ENCODE measurements around the gene LIFR.

The LIFR gene

GRCh38 chr5:38543886-38544285, 12.6 kb downstream of the LIFR start:
- TF ChIP-seq REST (IDR thresholded peaks at IDR 0.05; ENCODE audit: low read depth) (no peak), NFIC (IDR thresholded peaks at IDR 0.05) (no peak), YY1 (IDR thresholded peaks at IDR 0.05; ENCODE audit: low read depth) (no peak), TCF12 (IDR thresholded peaks at IDR 0.05; ENCODE audit: low read depth) (no peak), EGR1 (IDR thresholded peaks at IDR 0.05) (no peak), CREB1 (IDR thresholded peaks at IDR 0.05; ENCODE audit: low read depth) (no peak), RAD21 (IDR thresholded peaks at IDR 0.05; ENCODE audit: low read depth) (no peak), ZBTB7A (IDR thresholded peaks at IDR 0.05; ENCODE audit: low read depth) (no peak), TEAD4 (IDR thresholded peaks at IDR 0.05) (no peak), EP300 (IDR thresholded peaks at IDR 0.05; ENCODE audit: borderline replicate concordance) (no peak), TAF1 (IDR thresholded peaks at IDR 0.05; ENCODE audit: low read depth) (no peak), CEBPB (IDR thresholded peaks at IDR 0.05) (no peak)
- TF ChIP-seq, protein P1, sequence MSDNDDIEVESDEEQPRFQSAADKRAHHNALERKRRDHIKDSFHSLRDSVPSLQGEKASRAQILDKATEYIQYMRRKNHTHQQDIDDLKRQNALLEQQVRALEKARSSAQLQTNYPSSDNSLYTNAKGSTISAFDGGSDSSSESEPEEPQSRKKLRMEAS (IDR thresholded peaks at IDR 0.05): no peak
- TF ChIP-seq, protein P2, sequence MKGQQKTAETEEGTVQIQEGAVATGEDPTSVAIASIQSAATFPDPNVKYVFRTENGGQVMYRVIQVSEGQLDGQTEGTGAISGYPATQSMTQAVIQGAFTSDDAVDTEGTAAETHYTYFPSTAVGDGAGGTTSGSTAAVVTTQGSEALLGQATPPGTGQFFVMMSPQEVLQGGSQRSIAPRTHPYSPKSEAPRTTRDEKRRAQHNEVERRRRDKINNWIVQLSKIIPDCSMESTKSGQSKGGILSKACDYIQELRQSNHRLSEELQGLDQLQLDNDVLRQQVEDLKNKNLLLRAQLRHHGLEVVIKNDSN (IDR thresholded peaks at IDR 0.05): no peak

DNA sequence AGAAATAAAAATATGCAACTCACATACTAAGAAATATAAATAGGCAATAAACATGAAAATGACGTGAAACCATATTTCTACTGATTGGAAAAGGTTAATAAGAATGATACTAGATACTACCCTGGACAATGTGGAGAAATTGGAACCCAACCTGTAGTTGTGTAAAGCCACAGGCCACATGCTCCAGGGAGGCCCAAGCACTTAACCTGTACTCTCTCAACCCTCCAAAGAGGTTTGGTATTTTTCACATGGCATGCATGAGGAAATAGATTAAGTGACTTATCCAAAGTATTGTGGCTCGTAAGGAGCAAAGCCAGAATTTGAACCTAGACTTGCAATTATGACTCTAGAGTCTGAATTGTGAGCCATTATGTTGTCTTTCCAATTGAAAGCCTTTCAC, 13.4 kb downstream of the LIFR start:
- TF ChIP-seq TEAD4 (IDR thresholded peaks at IDR 0.05) (no peak), YY1 (IDR thresholded peaks at IDR 0.05; ENCODE audit: low read depth) (no peak), FOXM1 (IDR thresholded peaks at IDR 0.05; ENCODE audit: borderline replicate concordance, low read depth) (no peak), TCF12 (IDR thresholded peaks at IDR 0.05; ENCODE audit: low read depth) (no peak), REST (IDR thresholded peaks at IDR 0.05; ENCODE audit: low read depth) (no peak), CREB1 (IDR thresholded peaks at IDR 0.05; ENCODE audit: low read depth) (no peak), NFIC (IDR thresholded peaks at IDR 0.05) (no peak), TAF1 (IDR thresholded peaks at IDR 0.05; ENCODE audit: low read depth) (no peak), EP300 (IDR thresholded peaks at IDR 0.05; ENCODE audit: borderline replicate concordance) (no peak), CEBPB (IDR thresholded peaks at IDR 0.05) (no peak), EGR1 (IDR thresholded peaks at IDR 0.05) (no peak), ZBTB7A (IDR thresholded peaks at IDR 0.05; ENCODE audit: low read depth) (no peak), RAD21 (IDR thresholded peaks at IDR 0.05; ENCODE audit: low read depth) (no peak)
- TF ChIP-seq, protein P2 (IDR thresholded peaks at IDR 0.05): no peak
- TF ChIP-seq, protein P1 (IDR thresholded peaks at IDR 0.05): no peak

GRCh38 chr5:38541174-38541725, 15.2 kb downstream of the LIFR start:
- TF ChIP-seq CEBPB (IDR thresholded peaks at IDR 0.05) (no peak), CREB1 (IDR thresholded peaks at IDR 0.05; ENCODE audit: low read depth) (no peak), ZBTB7A (IDR thresholded peaks at IDR 0.05; ENCODE audit: low read depth) (no peak), NFIC (IDR thresholded peaks at IDR 0.05) (no peak), YY1 (IDR thresholded peaks at IDR 0.05; ENCODE audit: low read depth) (no peak), RAD21 (IDR thresholded peaks at IDR 0.05; ENCODE audit: low read depth) (no peak), TAF1 (IDR thresholded peaks at IDR 0.05; ENCODE audit: low read depth) (no peak), FOXM1 (IDR thresholded peaks at IDR 0.05; ENCODE audit: borderline replicate concordance, low read depth) (no peak), REST (IDR thresholded peaks at IDR 0.05; ENCODE audit: low read depth) (no peak), TCF12 (IDR thresholded peaks at IDR 0.05; ENCODE audit: low read depth) (no peak), EGR1 (IDR thresholded peaks at IDR 0.05) (no peak), EP300 (IDR thresholded peaks at IDR 0.05; ENCODE audit: borderline replicate concordance) (no peak), TEAD4 (IDR thresholded peaks at IDR 0.05) (no peak)
- TF ChIP-seq, protein P1 (IDR thresholded peaks at IDR 0.05): no peak
- TF ChIP-seq, protein P2 (IDR thresholded peaks at IDR 0.05): no peak
